ENCODE data around the gene PCSK6. TPM values are rescaled to one million over a fixed set of nuclear protein-coding genes. Genes with fewer than 3 reads are reported as not detected.
"Not testable (repeated sequence)": the region's sequence is repeated elsewhere in the genome, so short reads cannot be mapped to it uniquely, and the experiment has no call there.

PCSK6 gene
- total RNA-seq, 3 donors from 2014 or later (not counting 1 experiment from before 2014, with no cell fraction given), result 1.5 to 2.4 (median 2.4) TPM

DNA sequence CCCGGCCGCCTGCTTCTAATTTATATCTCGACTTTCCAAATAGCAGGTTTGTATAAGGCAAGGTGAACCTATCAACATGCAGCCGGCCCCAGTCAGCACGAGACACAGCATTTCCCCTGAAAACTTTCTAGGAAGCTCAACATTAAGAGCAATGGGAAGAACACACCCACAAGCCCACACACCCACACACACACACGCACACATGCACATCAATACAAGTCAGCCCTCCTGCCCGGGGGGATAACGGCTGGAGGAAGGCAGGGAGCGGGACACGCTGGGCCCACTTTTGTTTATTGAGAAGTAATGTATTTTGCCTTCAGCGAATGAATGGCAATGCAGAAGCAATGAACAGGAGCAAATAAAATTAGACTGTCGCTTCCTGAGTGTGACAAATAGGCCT is 83.5 kb downstream of the PCSK6 start:
- H3K4me3 ChIP-seq (ENCODE audit: low read length), result no peak overlapping the region
- no peak overlapping the region for H3K27ac Mint-ChIP-seq
- no peak overlapping the region for H3K4me3 Mint-ChIP-seq
- no peak for DNase-seq
- intact Hi-C loops (cut with micrococcal nuclease), result no loop called here
- H3K27ac ChIP-seq (ENCODE audit: low read length), result no peak overlapping the region
- no peaks in the 10 kb centered on the region for H3K9me3 ChIP-seq (ENCODE audit: control insufficient read depth, insufficient read depth, low read length)
- no peaks in the 10 kb centered on the region for H3K9me3 Mint-ChIP-seq
- H3K4me1 ChIP-seq (ENCODE audit: control insufficient read depth, insufficient read depth, low read length), result no peaks in the 10 kb centered on the region
- TF ChIP-seq, protein P1, sequence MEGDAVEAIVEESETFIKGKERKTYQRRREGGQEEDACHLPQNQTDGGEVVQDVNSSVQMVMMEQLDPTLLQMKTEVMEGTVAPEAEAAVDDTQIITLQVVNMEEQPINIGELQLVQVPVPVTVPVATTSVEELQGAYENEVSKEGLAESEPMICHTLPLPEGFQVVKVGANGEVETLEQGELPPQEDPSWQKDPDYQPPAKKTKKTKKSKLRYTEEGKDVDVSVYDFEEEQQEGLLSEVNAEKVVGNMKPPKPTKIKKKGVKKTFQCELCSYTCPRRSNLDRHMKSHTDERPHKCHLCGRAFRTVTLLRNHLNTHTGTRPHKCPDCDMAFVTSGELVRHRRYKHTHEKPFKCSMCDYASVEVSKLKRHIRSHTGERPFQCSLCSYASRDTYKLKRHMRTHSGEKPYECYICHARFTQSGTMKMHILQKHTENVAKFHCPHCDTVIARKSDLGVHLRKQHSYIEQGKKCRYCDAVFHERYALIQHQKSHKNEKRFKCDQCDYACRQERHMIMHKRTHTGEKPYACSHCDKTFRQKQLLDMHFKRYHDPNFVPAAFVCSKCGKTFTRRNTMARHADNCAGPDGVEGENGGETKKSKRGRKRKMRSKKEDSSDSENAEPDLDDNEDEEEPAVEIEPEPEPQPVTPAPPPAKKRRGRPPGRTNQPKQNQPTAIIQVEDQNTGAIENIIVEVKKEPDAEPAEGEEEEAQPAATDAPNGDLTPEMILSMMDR (IDR thresholded peaks at IDR 0.05), result no peak
- no peaks in the 10 kb centered on the region for H3K27me3 ChIP-seq (ENCODE audit: control insufficient read depth, insufficient read depth, low read length)
- H3K36me3 Mint-ChIP-seq, result no peaks in the 10 kb centered on the region
- peaks cover 3 to 6% of the 10 kb centered on the region in 2 donors for H3K27me3 Mint-ChIP-seq (ENCODE audit: low read depth in 2 of 2)
- no peaks in the 10 kb centered on the region for H3K4me1 Mint-ChIP-seq
- 77% methylated on average over 11 of the region's 12 CpGs for WGBS (ENCODE audit: insufficient coverage)
- H3K36me3 ChIP-seq (ENCODE audit: control insufficient read depth, insufficient read depth, low read length), result no peaks in the 10 kb centered on the region
- no peak for ATAC-seq

DNA sequence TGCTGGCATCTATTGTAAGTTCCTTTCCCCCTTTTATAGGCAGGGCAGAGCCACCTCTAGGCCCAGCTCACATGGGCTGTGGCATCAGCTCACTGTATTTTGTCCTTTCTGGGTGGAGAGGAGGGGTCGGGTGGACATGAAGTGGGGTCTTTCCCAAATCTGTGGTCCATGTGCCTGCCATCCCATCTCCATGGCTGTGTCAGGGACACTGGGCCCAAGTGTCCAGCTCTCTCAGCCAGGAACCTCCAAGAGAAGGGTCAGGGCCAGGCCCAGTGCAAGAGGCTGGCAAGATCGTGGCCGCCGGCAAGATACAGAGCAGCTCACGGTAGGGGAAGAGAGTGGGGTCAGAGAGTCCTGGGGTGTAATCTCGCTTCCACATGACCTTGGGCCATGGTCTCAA is 85.3 kb downstream of the PCSK6 start:
- H3K36me3 Mint-ChIP-seq, result no peaks in the 10 kb centered on the region

DNA sequence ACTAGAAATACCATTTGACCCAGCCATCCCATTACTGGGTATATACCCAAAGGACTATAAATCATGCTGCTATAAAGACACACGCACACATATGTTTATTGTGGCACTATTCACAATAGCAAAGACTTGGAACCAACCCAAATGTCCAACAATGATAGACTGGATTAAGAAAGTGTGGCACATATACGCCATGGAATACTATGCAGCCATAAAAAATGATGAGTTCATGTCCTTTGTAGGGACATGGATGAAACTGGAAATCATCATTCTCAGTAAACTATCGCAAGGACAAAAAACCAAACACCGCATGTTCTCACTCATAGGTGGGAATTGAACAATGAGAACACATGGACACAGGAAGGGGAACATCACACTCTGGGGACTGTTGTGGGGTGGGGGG is 86.6 kb downstream of the PCSK6 start:
- DNase-seq; intact Hi-C loops (cut with micrococcal nuclease); H3K36me3 Mint-ChIP-seq; H3K27me3 ChIP-seq (ENCODE audit: control insufficient read depth, insufficient read depth, low read length); H3K27ac Mint-ChIP-seq; H3K27ac ChIP-seq (ENCODE audit: low read length); H3K9me3 Mint-ChIP-seq; H3K4me1 ChIP-seq (ENCODE audit: control insufficient read depth, insufficient read depth, low read length); ATAC-seq; H3K4me1 Mint-ChIP-seq; H3K9me3 ChIP-seq (ENCODE audit: control insufficient read depth, insufficient read depth, low read length); H3K36me3 ChIP-seq (ENCODE audit: control insufficient read depth, insufficient read depth, low read length); H3K4me3 Mint-ChIP-seq; H3K4me3 ChIP-seq (ENCODE audit: low read length): not testable (repeated sequence)
- peaks cover 12 to 20% of the 10 kb centered on the region in 2 donors for H3K27me3 Mint-ChIP-seq (ENCODE audit: low read depth in 2 of 2)
- no CpG with 5 or more reads among the region's 4 CpGs for WGBS (ENCODE audit: insufficient coverage)

More for the DNA sequence above, 85.3 kb downstream of the PCSK6 start:
- Histone ChIP-seq H3K4me3 (ENCODE audit: low read length) (no peak overlapping the region), H3K27ac (ENCODE audit: low read length) (no peak overlapping the region), H3K9me3 (ENCODE audit: control insufficient read depth, insufficient read depth, low read length) (no peaks in the 10 kb centered on the region), H3K27me3 (ENCODE audit: control insufficient read depth, insufficient read depth, low read length) (no peaks in the 10 kb centered on the region), H3K4me1 (ENCODE audit: control insufficient read depth, insufficient read depth, low read length) (no peaks in the 10 kb centered on the region), H3K36me3 (ENCODE audit: control insufficient read depth, insufficient read depth, low read length) (no peaks in the 10 kb centered on the region)
- intact Hi-C loops (cut with micrococcal nuclease), result no loop called here
- Mint-ChIP-seq H3K9me3 (no peaks in the 10 kb centered on the region), H3K27ac (no peak overlapping the region), H3K27me3 (ENCODE audit: low read depth in 2 of 2) (peaks cover 12 to 18% of the 10 kb centered on the region in 2 donors), H3K4me3 (no peak overlapping the region), H3K4me1 (no peaks in the 10 kb centered on the region)
- ATAC-seq (no peak), DNase-seq (no peak)
- TF ChIP-seq, protein P1 (IDR thresholded peaks at IDR 0.05), result no peak
- 84% methylated on average over 6 of the region's 6 CpGs for WGBS (ENCODE audit: insufficient coverage)

DNA sequence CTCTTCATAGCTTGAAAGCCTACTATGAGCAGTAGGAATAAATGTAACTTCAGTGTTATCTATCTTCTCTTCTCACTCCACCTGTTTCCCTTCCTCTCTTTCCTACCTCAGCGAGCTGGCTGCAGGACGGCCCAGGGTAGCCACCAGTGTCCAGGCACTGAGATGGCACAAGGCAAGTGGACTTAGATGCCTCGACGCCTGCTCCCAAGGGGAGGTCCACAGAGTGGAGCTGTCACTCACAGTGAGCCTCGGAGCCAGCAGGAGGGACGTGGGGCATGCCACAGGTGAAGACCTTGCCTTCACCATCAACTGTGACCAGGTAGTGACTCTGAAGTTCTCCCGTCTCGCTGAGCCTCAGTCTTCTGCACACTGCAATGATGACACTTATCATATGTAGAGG is 88.2 kb downstream of the PCSK6 start:
- Histone ChIP-seq H3K36me3 (ENCODE audit: control insufficient read depth, insufficient read depth, low read length) (no peaks in the 10 kb centered on the region), H3K4me3 (ENCODE audit: low read length) (no peak overlapping the region), H3K4me1 (ENCODE audit: control insufficient read depth, insufficient read depth, low read length) (peaks cover 15% of the 10 kb centered on the region), H3K27ac (ENCODE audit: low read length) (no peak overlapping the region), H3K27me3 (ENCODE audit: control insufficient read depth, insufficient read depth, low read length) (no peaks in the 10 kb centered on the region), H3K9me3 (ENCODE audit: control insufficient read depth, insufficient read depth, low read length) (no peaks in the 10 kb centered on the region)
- Mint-ChIP-seq H3K36me3 (no peaks in the 10 kb centered on the region), H3K4me3 (no peak overlapping the region), H3K27ac (no peak overlapping the region), H3K9me3 (no peaks in the 10 kb centered on the region), H3K27me3 (ENCODE audit: low read depth in 2 of 2) (peaks cover 14 to 20% of the 10 kb centered on the region in 2 donors), H3K4me1 (peaks cover 5 to 11% of the 10 kb centered on the region in 2 donors)
- intact Hi-C loops (cut with micrococcal nuclease), result no loop called here
- TF ChIP-seq, protein P1 (IDR thresholded peaks at IDR 0.05), result no peak
- DNase-seq (no peak), ATAC-seq (no peak)
- 83% methylated on average over 8 of the region's 8 CpGs for WGBS (ENCODE audit: insufficient coverage)
